ENCODE data around the gene PRRC2A.

PRRC2A gene

DNA sequence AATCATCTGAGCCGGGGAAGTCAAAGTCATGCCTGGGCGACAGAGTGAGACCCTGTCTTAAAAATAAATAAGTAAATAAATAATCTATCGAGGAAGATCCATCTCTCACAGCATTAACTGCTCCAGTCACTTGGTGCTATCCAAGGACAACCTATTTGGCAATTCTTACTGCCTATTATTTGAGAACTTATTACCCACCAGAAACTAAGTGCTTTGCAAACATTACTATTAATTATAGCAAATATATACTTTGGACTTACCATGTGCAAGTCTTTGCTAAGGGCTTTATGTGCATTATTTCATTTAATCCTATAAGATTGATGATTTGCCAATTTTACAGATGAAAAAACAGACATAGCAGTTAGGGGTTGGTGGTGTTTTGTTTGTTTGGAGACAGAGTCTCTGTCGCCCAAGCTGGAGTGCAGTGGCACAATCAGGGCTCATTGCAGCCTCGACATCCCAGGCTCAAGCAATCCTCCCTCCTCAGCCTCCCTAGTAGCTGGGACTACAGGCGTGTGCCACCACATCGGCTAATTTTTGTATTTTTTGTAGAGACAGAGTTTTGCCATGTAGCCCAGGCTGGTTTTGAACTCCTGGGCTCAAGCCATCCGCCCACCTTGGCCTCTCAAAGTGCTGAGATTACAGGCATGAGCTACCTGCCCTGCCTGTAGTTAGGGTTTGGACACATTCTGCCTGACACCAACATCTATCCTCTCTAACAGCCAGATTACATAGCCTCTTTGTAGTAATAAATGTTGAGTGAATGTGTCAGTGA, 34.2 kb downstream of the PRRC2A start:
- DNase-seq = no peak

DNA sequence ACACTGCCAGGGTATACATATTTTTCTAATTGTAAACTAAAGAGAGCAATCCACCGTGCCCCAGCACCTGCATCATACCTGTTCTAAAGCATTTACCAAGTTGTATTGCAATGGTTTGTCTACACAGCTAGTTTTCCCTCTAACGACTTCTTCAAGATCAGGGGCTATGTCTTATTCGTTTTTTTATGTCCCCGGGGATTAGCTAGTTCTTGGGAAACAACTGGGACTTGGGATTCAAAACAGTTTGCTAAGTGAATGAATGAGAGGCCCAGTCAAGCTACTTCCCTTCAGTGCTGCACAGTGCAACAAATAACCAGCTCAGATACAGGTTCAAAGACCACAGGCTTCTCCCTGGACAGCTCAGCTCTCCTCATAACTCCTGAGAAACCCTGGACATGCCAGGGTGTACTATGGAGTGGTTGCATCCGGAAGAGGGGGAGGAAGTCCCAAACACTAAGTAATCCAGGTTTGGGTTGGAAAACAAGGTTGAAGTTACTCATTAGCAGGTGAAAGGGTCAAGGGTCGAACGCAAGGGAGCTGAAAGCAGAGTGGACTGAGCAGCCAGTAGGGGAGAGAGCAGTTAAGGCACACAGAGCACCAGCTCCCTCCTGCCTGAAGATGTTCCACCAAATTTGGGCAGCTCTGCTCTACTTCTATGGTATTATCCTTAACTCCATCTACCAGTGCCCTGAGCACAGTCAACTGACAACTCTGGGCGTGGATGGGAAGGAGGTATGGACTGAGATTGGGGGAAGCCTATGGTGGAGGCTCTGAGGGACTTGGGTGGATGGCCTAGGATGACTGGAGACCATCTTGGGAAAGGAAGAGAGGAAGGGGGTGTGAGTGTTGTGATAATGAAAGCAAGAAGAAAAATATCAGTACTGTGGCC, 35.1 kb downstream of the PRRC2A start, which contains the start of gene APOM:
Gene APOM, plus strand, starts transcription at position 546 of the 889 bp plus-strand sequence. Its CDS starts 73 bp downstream, at position 619.
- DNase-seq = no peak

DNA sequence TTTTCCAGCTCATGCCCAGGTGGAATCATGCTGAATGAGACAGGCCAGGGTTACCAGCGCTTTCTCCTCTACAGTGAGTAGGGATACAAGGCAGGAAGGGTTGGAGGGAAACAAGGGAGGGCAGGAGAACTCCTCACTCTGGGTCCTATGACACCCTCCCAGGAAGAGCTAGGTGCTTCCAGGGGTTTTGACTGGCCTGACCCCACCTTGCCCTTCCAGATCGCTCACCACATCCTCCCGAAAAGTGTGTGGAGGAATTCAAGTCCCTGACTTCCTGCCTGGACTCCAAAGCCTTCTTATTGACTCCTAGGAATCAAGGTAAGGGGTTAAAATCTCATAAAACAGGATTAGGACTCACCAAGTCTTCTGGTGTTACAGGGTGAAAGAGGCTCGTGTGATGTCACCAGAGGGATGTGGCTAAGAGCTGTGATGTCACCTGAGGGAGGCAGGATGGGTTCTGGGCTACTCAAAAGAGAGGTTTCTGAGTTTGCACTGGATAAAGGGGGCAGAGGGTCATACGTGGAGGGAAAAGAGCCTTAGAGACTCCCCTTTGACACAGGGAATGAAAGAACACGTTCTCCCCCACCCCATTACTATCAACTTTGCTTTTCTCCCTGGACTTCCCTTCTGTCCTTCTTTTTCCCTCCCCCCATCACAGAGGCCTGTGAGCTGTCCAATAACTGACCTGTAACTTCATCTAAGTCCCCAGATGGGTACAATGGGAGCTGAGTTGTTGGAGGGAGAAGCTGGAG, 37.1 kb downstream of the PRRC2A start:
- no peak for DNase-seq

DNA sequence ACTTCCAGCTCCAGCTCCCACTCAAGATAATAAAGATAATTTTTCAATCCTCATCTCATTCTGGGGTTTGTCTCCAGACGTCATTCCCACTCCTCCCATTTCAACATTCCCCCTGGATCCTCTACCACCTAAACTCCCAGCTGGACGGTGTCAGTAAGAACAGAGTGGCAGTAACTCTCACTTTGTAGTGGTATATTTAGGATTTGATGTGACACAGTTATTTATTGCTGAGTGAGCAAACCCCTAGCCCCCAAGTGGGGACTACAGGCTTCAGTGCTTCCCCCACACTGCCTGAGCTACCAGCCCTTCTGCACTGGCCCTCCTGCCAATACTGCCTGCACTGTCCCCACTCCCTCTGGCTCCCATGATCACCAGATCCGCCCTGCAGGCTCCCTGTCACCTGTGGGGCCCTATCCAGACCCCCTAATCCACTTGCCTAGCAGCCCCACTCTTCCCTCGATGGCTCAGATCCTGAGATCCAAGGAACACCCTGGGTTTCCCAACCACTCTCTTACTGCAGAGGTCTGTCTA, 37.7 kb downstream of the PRRC2A start:
- DNase-seq = no peak

- no peak for DNase-seq
Observed at GRCh38 chr6:31658983-31659648, 38.6 kb downstream of the PRRC2A start.

- DNase-seq = no peak
Observed at GRCh38 chr6:31659649-31660380, 39.3 kb downstream of the PRRC2A start.

DNA sequence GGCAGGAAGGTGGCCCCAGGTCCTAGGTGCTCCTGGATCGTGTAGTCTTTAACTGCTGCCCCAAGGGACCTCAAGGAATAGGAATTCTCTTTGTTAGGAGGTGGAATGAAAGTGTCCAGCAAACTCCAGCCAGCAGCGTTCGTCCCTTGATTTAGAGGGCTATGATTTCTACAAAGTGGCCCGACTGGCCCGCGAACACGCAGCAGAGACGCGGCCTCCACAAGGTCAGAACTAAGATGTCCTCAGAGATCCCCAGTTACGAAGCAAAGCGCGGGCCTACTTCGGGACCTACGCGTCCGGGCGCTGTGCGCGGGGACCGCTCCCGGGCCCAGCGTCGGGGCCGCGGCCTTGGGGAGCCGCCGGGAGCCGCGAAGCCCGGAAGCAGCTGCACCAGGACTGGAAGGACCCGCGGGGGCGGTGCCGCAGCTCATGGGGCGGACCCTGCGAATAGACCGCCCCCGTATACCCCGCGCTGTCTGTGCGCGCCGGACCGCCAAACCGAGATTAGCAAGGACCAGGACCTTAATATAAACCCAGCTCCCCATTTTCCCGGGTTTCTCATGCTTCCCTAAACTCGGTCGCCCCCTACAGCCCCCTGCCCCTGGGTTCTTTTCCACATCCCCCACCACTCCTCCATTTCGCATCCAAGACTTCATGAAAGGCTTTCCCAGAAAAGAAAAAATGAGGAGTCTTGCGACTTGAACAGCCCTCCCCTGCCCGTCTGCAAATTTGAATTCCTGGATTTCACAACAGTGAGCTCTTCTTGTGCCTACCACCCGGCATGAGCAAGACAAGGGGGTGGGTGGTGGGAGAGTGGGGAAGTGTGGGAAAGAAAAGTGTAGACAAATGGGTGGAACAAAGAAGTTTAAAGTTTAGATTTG, 40.1 kb downstream of the PRRC2A start, which contains the start of gene C6orf47:
Gene C6orf47, minus strand, starts transcription at position 398 of the 881 bp plus-strand sequence. CDS start 831 bp downstream, outside the sequence.
- peak; percentile 78 for DNase-seq

DNA sequence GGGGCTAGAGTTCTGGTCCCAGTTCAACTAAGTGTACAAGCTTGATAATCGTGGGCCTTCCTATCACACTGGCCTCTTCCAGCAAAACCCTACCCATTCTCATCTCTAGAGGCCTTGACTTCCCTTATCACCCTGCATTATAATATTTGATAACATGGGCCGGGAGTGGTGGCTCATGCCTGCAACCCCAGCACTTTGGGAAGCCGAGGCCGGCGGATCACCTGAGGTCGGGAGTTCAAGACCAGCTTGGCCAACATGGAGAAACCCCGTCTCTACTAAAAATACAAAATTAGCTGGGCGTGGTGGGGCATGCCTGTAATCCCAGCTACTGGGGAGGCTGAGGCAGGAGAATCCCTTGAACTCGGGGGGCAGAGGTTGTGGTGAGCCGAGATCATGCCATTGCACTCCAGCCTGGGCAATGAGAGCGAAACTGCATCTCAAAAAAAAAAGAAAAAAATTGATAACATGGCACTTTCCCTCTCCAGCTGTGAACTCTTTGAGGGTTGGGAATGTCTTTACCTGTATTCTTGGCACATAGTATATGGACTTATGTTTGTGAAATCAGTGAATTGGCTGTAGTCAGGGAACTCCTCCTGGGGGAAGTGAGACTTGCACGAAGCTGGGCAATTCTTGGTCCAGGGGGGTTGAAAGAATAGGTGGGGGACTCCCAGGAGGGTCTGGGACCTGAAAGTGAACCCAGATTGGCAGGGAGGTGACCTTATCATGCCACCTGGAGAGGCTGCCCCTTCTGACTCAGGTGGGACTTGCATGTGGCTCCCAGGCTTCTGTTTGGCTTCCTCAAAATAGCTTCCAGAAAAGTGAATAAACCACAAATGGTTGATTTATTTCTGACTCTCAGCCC, 41.0 kb downstream of the PRRC2A start:
- no peak for DNase-seq

- DNase-seq = no peak
Observed at GRCh38 chr6:31662124-31662723, 41.7 kb downstream of the PRRC2A start.

DNA sequence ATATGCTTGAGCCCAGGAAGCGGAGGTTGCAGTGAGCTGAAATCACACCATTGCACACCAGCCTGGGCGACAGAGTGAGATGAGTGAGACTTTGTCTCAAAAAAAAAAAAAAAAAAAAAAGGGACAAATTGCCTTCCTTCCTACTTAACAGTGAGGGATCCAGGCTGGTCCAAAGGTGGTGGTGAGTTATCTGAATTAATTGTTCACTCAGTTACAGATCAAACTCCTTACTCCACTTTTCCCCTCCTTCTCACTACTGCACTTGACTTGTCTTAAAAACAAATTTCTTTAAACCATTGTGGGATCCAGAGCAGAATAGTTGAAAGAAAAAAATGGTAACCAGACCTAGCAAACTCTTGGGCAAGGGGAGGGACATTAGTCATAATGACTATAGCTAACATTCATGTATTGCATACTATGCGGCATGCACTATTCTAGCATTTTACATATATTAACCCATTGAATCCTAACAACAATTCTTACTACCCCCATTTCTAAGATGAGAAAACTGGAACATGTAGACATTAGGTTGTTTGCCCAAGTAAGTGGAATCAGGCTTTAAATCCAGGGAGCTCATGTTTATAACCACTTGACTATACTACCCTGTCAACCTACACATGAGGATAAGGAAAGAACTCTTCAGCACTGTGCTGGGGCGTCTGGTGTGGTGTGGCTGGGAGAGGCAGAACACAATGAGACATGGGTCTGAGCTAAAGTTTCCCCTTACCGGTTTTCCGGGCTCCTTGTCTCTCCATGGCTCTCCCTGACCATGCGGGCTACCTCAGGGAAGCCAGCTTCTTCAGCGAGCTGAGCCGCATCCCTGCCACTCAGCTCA, 42.8 kb downstream of the PRRC2A start:
- DNase-seq = peak; percentile 42

- peak; percentile 83 for DNase-seq
Observed at GRCh38 chr6:31663961-31664789, 43.7 kb downstream of the PRRC2A start.

- DNase-seq = peak; percentile 95
Observed at GRCh38 chr6:31664790-31665500, 44.4 kb downstream of the PRRC2A start, which contains the start of gene GPANK1. Gene GPANK1 (minus strand): TSS chr6:31664997. CDS start chr6:31664478, 519 bp downstream.

- peak; percentile 97 for DNase-seq
Observed at GRCh38 chr6:31665501-31666336, 45.2 kb downstream of the PRRC2A start, which contains the start of gene CSNK2B. Gene CSNK2B (plus strand): TSS chr6:31666080. CDS start chr6:31666832, 752 bp downstream.

GRCh38 chr6:31666337-31666965, 45.9 kb downstream of the PRRC2A start:
- no peak for DNase-seq

Data from fibroblast of skin of right quadriceps (primary cell).